ENCODE results near the gene CCDC88C.

CCDC88C gene

GRCh38 chr14:91354221-91354916, 63.3 kb downstream of the CCDC88C start:
- no peak overlapping the region for H3K4me3 ChIP-seq (ENCODE audit: control insufficient read depth, low read depth, low read length)
- TF ChIP-seq CTCF (IDR thresholded peaks at IDR 0.05; ENCODE audit: control insufficient read depth, insufficient read depth, low read depth, low read length, missing control alignments): no peak
- peak; percentile 32 for DNase-seq (ENCODE audit: low read depth)

- no peak for TF ChIP-seq CTCF (IDR thresholded peaks at IDR 0.05; ENCODE audit: control insufficient read depth, insufficient read depth, low read depth, low read length, missing control alignments)
- H3K4me3 ChIP-seq (ENCODE audit: control insufficient read depth, low read depth, low read length): no peak overlapping the region
Observed at GRCh38 chr14:91352728-91353692, 64.6 kb downstream of the CCDC88C start.

GRCh38 chr14:91352053-91352452, 65.6 kb downstream of the CCDC88C start:
- no peak for TF ChIP-seq CTCF (IDR thresholded peaks at IDR 0.05; ENCODE audit: control insufficient read depth, insufficient read depth, low read depth, low read length, missing control alignments)
- DNase-seq (ENCODE audit: low read depth): no peak
- H3K4me3 ChIP-seq (ENCODE audit: control insufficient read depth, low read depth, low read length): no peak overlapping the region

More at GRCh38 chr14:91352728-91353692, 64.6 kb downstream of the CCDC88C start:
- no peak for DNase-seq (ENCODE audit: low read depth)

GRCh38 chr14:91351512-91351862, 66.1 kb downstream of the CCDC88C start:
- DNase-seq (ENCODE audit: low read depth): no peak
- H3K4me3 ChIP-seq (ENCODE audit: control insufficient read depth, low read depth, low read length): no peak overlapping the region
- TF ChIP-seq CTCF (IDR thresholded peaks at IDR 0.05; ENCODE audit: control insufficient read depth, insufficient read depth, low read depth, low read length, missing control alignments): no peak

- TF ChIP-seq CTCF (IDR thresholded peaks at IDR 0.05; ENCODE audit: control insufficient read depth, insufficient read depth, low read depth, low read length, missing control alignments): no peak
- DNase-seq (ENCODE audit: low read depth): no peak
Observed at GRCh38 chr14:91350813-91351511, 66.7 kb downstream of the CCDC88C start.

GRCh38 chr14:91350483-91350812, 67.2 kb downstream of the CCDC88C start:
- no peak overlapping the region for H3K4me3 ChIP-seq (ENCODE audit: control insufficient read depth, low read depth, low read length)
- DNase-seq (ENCODE audit: low read depth): no peak
- no peak for TF ChIP-seq CTCF (IDR thresholded peaks at IDR 0.05; ENCODE audit: control insufficient read depth, insufficient read depth, low read depth, low read length, missing control alignments)

More at GRCh38 chr14:91350813-91351511, 66.7 kb downstream of the CCDC88C start:
- H3K4me3 ChIP-seq (ENCODE audit: control insufficient read depth, low read depth, low read length): no peak overlapping the region

Measured in AG09309 (cell line).